HG02798 (cell line): ENCODE measurements around the gene REM1.
"Not testable (repeated sequence)": the region's sequence is repeated elsewhere in the genome, so short reads cannot be mapped to it uniquely, and the experiment has no call there.

ENCODE experiments used
- ATAC-seq: cut with Tn5 transposase; IDR thresholded peaks from one replicate; pipeline ENCODE4 v1.9.1; 2021; ENCODE audit warnings: mild to moderate bottlenecking; ENCODE audit not compliant: unreplicated experiment, poor library complexity

Gene REM1

DNA sequence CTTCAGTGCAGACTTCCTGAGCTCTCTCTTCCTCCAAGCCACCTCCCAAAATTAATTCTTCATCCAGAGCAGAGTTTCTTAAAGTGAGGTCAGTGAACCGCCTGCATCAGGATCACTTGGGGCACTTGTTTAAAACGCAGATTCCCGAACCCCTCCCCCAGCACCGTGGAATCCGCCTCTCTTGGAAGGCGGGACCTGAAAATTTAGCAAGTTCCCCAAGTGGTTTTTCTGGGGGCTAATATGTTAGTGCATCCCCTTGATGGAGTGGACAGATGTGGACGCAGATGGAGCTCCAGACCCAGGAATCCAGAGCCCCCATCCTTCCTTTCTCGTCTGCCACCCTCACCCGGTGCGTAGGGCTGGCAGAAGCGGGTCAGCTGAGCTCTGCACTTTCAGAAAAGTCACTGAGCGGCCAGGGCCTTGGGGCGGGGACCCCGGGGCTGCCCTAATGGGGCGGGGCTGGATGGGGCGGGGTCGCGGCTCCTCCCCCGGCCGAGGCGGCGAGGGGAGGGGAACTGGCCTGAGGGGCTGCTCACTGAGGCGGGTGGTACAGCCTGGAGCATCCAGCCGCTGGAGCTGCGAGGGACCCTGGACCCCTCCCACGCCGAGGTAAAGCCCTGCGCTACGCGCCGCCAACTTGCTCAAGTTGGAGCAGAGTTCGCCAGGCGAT, at the start of gene REM1, which contains the start of gene DEFB124:
TSS of gene REM1 (plus strand) at position 531 of the 670 bp plus-strand sequence. CDS start 1,158 bp downstream, outside the sequence.
TSS of gene DEFB124 (minus strand) at position 370 of the 670 bp plus-strand sequence. CDS start 2,114 bp downstream, outside the sequence.
- no peak for ATAC-seq

GRCh38 chr20:31425797-31426196, 49.3 kb upstream of the REM1 start:
- ATAC-seq, result no peak

DNA sequence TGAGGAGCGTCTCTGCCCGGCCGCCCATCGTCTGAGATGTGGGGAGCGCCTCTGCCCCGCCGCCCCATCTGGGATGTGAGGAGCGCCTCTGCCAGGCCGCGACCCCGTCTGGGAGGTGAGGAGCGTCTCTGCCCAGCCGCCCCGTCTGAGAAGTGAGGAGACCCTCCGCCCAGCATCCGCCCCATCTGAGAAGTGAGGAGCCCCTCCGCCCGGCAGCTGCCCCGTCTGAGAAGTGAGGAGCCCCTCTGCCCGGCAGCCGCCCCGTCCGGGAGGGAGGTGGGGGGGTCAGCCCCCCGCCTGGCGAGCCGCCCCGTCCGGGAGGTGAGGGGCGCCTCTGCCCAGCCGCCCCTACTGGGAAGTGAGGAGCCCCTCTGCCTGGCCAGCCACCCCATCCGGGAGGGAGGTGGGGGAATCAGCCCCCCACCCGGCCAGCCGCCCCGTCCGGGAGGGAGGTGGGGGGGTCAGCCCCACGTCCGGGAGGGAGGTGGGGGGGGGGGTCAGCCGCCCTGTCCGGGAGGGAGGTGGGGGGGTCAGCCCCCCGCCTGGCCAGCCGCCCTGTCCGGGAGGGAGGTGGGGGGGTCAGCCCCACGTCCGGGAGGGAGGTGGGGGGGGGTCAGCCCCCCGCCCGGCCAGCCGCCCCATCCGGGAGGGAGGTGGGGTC, 48.1 kb upstream of the REM1 start:
- ATAC-seq, result not testable (repeated sequence)

DNA sequence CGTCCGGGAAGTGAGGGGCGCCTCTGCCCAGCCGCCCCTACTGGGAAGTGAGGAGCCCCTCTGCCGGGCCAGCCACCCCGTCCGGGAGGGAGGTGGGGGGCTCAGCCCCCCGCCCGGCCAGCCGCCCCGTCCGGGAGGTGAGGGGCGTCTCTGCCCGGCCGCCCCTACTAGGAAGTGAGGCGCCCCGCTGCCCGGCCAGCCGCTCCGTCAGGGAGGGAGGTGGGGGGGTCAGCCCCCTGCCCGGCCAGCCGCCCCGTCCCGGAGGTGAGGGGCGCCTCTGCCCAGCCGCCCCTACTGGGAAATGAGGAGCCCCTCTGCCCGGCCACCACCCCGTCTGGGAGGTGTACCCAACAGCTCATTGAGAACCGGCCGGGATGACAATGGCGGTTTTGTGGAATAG, 47.5 kb upstream of the REM1 start:
- ATAC-seq, result not testable (repeated sequence)

- ATAC-seq, result no peak
These were observed 44.4 kb upstream of the REM1 start for GRCh38 chr20:31430568-31431115.

DNA sequence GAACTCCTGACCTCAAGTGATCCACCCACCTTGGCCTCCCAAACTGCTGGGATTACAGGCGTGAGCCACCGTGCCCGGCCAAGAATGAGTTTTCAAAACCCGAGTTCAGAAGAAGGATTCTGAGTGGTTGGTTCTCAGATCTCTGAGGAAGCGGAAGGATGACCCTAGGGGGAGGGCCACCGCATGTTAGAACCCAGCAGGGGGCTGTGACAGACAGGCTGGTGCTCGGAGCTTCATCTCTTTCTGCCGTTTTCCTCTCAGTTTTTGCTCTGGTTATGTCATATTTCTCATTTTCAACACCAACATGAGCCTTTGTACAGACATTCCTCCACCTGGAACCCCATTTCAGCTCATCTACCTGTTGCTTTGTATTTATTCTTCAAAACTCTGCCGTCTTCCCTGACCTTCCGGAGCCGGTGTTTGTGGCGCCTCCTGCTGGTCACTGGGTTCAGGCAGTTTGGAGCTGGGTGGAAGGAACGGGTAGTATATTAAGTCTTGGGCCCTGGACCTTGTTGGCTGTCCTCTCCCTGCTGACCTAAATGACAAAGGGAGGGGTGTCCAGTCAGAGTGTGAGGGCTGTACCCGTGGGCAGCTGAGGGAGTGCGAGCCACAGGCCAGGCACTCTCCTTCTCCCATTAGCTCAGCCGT, 35.0 kb upstream of the REM1 start, which contains the start of gene DEFB123:
TSS of gene DEFB123 (plus strand) at position 621 of the 648 bp plus-strand sequence. CDS start 67 bp downstream, outside the sequence.
- no peak for ATAC-seq

GRCh38 chr20:31446084-31446819, 28.8 kb upstream of the REM1 start:
- ATAC-seq, result no peak

DNA sequence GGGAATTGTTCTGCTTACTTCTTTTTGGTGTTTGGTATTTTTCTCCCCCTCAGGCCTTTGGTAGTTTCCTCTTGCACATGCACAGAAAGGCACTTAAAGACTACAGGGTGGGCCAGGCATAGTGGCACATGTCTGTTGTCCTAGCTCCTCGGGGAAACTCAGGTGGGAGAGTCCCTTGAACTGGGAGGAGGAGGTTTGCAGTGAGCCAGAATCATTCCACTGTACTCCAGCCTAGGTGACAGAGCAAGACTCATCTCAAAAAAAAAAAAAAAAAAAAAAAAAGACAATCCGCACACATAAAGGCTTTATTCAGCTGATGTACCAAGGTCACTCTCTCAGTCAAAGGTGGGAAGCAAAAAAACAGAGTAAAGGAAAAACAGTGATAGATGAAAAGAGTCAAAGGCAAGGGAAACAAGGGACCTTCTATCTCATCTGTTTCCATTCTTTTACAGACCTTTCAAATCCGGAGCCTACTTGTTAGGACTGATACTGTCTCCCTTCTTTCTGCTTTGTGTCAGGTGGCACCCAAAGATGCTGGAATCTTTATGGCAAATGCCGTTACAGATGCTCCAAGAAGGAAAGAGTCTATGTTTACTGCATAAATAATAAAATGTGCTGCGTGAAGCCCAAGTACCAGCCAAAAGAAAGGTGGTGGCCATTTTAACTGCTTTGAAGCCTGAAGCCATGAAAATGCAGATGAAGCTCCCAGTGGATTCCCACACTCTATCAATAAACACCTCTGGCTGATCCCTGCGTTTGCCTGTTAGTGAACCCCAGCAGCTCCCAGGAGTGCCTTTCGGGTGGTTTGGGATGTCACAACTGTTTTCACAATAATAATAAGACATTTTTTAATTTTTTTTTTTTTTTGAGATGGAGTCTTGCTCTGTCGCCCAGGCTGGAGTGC, 25.3 kb upstream of the REM1 start:
- ATAC-seq, result no peak

DNA sequence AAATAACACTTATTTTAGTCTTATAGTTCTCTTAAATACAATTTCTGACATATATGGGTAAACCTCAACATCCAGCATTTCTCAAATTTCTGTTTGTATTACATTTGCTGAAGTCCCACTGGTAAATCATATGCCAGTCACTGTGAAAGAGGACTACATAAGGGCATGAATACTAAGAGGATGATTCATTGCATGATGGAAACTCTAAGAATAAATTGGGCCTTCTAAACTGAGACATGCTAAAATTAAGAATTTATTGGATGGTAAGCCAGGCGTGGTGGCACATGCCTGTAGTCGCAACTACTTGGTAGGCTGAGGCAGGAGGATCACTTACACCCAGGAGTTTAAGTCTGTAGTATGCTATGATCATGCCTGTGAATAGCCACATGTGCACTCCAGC, 22.5 kb upstream of the REM1 start:
- no peak for ATAC-seq

GRCh38 chr20:31454361-31454760, 20.7 kb upstream of the REM1 start:
- no peak for ATAC-seq

DNA sequence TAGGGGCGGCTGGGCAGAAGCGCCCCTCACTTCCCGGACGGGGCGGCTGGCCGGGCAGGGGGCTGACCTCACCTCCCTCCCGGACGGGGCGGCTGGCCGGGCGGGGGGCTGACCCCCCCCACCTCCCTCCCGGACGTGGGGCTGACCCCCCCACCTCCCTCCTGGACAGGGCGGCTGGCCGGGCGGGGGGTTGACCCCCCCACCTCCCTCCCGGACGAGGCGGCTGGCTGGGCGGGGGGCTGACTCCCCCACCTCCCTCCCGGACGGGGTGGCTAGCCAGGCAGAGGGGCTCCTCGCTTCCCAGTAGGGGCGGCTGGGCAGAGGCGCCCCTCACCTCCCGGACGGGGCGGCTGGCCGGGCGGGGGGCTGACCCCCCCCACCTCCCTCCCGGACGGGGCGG, 4.1 kb upstream of the REM1 start:
- not testable (repeated sequence) for ATAC-seq

DNA sequence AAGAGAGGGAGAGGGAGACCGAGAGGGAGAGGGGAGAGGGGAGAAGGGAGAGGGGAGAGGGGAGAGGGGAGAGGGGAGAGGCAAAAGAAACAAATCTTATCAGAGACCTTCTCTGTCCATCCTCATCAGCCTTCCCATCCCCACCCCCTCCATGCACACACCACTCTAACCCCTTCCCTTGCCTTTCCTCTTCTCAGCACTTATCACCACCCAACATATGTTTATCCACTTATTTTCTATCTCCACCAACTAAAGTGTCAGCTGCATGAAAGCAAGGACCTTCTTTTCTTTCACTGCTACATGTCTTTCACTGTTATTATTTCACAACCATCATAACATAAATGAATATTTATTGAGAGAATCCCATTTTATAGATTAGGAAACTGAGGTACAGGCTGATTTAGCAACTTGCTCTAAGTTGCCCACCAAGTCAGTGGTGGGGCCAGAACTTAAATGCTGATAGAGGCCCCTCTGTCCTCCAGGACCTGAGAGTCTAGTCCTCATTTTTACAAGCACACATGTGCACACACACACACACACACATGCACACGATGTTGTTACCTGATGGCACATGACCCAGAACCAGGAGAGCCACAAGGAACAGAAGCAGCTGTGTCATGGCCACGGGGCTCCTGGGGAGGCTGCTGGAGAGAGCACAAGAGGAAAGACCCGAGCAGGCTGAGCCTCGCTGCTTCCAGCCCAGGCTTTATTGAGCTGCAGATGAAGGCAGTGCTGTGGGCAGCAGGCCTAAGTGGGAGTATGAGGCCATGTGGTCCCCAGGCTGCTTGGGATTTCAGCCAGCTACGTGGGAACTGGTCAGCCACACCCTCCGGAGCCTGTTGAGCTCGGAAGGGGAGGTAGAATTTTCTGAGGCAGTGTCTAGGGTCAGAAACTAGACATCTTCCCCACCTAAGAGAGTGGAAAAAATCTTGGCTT, 2.4 kb upstream of the REM1 start:
- no peak for ATAC-seq

DNA sequence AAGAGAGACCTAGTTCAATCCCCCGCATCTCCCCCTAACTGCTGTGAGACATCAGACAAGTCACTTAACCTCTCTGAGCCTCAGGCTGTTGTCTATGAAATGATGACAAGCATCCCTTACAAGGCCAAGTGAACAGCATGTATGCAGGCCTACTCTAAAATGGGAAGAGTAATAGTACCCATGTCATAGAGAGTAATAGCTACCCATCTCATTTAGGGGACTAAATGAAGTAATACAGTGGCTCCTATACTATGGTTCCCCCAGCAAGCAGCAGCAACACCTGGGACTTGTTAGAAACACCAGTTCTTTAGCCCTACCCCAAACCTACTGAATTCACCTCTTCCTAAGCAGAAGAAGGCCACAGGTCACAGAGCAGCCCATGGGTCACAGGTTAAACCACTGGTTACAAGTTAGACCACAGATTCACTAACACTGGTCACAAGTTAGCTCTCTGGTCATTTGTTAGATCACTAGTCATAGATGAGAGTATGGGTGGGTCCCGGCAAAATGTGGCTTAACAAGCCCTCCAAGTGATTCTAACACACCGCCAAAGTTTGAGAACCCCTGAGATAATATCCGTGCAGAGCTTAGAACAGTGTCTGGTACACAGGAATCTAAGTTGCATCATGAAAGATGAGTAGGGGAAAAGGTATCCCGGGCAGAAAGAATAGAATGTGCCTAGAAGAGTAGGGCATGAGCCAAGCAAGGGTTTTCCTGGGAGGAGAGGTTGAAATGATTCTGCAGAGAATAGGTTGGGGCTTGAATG, 1.6 kb upstream of the REM1 start:
- ATAC-seq, result peak; percentile 31

- peak; percentile 76 for ATAC-seq
These were observed 1.0 kb upstream of the REM1 start for GRCh38 chr20:31474097-31474436.

GRCh38 chr20:31475472-31476293, 595 bp downstream of the REM1 start:
- no peak for ATAC-seq

DNA sequence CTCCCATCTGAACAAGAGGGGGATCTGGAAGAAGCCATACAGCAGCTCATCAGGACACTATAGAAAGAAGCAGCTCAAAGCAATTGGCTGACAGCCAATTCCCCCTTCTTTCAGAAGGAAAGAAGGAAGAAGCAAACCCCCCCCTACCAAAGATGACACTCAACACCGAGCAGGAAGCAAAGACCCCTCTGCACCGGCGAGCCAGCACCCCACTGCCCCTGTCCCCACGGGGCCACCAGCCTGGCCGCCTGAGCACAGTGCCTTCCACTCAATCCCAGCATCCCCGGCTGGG, 1.2 kb downstream of the REM1 start:
- ATAC-seq, result no peak

- no peak for ATAC-seq
These were observed 1.6 kb downstream of the REM1 start for GRCh38 chr20:31476643-31477215.
